Measurements from ENCODE around the gene RAP1A.
A peak's percentile ranks its signal among the peaks of the same experiment; 100 is the strongest.

Gene RAP1A

GRCh38 chr1:111619635-111620440, at the start of gene RAP1A:
TSS of gene RAP1A (plus strand) at chr1:111619789. CDS start at chr1:111691361, 71,572 bp downstream.
- DNase-seq, result peak; percentile 74 to 79

- no peak for DNase-seq
Measured at GRCh38 chr1:111569913-111570312, 49.7 kb upstream of the RAP1A start.

DNA sequence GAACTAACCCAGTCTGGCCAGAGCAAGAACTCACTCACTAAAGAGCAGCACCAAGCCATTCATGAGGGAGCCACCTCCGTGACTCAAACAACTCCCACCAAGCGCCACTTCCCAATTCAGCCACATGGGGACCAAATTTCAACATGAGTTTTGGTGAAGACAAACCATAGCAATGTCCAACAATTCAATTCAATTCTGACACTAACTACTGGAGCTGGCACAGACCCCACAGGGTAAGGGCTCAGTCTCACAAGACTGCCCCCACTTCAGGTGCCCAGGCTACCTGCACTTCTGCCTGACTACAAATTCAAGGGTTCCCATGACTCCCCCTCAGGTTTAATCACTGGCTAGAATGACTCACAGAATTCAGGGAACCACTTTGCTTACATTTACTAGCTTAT, 48.8 kb upstream of the RAP1A start:
- peak; percentile 2 to 33 for DNase-seq

DNA sequence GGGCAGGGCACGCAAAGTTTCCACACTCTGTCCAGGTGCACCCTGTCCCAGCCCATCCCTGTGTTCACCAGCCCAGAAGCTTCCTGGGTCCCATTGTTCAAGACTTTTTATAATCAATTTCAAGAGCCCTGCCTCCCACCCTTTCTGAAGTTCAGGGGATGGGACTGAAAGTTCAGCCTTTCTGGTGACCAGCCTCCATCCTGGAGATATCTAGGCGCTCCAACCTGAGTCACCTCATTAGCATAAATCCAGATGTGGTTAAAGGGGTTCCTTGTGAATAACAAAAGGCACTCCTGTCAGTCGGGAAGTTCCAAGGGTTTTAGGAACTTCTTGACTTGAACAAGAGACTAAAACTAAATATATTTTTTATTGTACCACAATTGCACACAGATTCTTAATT, 48.4 kb upstream of the RAP1A start:
- DNase-seq, result no peak

- no peak for DNase-seq
Measured at GRCh38 chr1:111571987-111572386, 47.6 kb upstream of the RAP1A start.

DNA sequence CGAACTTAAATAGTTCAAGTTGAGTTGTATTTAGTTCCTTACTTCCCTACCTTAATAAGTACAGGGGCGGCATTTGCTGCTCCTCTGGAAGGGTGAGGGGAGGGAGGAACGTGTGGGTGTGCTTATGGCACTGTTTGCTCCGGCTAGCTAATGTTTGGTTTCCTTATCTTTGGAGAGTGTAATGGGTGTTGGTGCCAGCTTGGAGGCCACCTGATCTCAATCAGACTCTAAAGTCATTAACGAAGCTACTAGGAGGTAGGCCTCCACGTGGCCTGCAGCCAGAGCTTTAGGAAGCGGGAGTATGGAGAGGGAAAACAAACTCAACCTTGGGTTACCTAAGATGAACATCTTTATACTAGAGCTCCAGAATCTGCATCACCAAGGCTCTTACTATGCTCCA, 43.0 kb upstream of the RAP1A start:
- DNase-seq, result no peak

- no peak for DNase-seq
Measured at GRCh38 chr1:111577814-111578213, 41.8 kb upstream of the RAP1A start.

GRCh38 chr1:111581166-111581565, 38.4 kb upstream of the RAP1A start:
- no peak for DNase-seq

DNA sequence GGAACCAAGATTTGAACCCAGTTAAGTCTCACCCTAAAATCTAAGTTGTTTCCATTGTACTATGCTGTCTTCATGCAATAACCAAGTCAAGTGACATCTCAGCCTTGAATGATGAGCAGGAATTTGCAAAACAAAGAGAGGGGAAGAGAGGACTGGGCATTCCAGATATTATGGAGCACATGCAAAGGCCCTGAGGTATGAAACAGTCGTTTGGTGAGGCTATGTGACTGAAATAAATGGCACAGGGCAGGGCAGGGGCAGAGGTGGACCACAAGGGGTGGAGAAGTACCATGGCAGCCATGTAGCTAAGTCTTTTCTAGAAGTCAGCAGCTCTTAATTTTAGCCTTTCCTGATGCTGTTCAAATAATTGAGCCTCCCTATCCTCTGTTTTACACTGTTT, 37.6 kb upstream of the RAP1A start:
- no peak for DNase-seq

DNA sequence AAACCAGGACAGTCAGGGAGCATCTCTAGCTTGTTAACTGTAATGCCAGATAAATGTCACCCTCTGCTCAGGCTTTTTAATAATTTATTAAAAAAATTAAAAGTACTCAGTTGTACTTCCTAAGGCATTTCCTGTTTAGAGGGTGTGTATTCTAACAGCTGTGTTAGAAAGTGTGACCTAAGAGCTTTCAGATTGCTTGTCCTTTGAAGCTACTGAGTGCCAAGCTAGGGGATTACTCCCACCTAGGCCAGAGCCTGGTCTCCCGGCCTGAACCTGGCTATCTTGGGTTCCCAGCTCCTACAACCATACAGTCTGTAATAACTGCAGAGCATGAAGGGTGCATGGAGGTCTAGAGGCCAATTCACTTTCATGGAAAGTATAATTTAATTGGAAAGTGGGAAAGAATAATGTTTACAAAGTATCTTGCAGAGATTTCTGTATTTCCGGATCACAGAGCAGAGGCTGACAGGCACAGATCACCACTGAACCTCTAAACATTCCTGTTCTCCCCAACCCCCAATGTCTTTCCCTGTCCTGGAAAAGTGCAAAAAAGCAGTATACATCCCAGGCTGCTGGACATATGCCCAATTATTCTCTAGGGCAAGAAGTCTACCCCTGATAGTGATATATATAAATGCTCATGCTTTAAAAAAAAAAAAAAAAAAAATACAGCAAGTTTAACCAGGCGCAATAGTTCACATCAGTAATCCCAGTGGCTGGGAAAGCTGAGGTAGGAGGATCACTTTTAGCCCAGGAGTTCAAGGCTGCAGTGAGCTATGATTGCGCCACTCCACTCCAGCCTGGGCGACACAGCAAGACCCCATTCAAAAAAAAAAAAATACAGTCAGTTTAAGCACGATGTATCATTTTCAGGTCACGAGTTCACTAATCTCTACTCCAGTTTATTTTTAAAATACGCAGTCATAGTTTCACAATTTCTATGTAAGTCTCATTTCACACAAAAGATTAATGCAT, 36.7 kb upstream of the RAP1A start:
- no peak for DNase-seq

GRCh38 chr1:111585447-111586086, 34.0 kb upstream of the RAP1A start:
- no peak for DNase-seq

DNA sequence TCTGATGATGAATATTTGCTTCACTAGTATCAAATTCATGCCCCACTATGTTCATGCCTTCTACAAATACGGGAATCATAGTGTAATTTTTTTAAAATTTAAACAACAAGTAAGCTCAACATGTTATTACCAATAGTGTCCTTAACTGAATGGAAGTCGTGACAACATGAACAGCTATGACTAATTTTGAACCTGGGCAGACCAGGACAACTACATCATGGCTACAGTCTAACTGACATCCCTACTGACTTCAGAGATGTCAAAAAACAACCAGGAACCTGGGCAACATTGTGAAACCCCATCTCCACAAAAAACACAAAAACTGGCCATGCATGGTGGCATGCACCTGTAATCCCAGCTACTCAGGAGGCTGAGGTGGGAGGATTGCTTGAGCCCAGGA, 33.5 kb upstream of the RAP1A start:
- no peak for DNase-seq

DNA sequence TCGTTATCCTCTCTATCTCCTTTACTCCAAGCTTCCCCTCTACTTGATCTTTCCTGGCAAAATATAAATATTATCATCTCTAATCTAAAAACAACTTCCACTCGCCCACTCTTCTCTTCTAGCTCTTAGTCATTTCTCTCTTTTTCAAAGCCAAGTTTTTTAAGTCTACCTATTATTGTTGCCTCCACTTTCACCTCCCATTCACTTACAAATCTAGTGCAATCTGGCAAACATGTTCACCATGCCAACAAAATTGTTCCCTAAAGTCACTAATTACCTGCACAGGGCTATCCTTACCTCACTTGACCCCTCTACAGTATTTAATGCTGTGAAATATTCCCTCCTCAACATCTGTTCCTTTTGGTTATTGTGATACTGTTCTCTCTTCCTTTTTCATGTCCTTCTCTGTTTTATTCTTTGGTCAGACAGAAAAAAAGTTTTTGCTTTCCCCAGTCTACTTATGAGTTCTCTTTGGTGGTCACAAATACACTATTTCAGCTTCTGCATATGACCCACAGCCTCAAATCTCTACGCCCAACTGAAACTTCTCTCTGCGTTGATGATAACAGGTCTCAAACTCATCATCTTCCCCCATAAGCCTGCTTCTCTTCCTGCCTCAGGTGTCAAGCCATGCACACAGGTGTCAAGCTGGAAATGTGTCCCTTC, 31.9 kb upstream of the RAP1A start:
- DNase-seq, result no peak

- no peak for DNase-seq
Measured at GRCh38 chr1:111591937-111592336, 27.7 kb upstream of the RAP1A start.

DNA sequence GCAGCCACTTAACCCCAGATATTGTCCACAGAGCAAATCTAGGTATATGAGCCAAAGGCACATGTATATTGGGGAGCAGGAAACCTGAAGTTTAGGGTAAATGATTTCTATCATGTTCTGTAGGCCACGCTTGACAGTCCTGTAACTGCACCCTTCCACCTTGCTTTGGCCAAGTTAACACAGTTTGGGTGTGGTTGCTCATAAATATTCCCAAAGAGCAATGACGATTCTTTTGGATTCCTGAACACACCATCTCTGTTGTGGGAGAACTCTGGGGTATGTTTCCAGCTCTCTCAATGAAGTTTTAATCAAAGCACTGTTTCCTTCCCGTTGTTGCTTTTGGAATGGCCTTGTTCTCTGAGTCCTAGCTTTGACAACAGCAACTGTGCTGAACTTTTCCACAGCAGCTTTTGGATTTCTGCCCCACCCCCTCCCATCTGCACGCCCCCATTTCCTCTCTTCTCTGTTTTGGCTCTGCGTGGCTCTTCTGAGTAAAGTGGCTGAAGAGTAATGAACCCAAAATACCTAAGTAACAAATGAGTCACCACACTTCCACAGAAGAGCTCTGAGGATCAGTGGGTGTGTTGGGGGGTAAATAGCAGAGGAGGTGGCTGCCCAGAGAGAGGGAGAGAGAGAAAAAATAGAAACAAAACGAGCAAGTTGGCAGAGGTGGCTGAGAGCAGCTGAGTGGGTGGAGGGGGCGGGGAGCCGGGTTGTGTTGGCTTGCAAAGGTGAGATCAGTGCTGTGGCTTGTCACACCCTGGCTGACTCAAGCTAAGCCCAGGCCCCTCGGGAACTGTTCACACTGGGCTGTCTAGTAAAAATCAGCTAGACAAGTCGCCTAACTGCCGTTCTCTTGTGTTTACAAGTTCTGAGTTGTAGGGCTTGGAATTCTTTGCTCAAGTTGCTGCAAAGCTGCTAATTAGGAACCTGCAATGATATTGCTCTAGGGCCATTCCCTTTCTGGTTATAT, 26.9 kb upstream of the RAP1A start:
- DNase-seq, result no peak

DNA sequence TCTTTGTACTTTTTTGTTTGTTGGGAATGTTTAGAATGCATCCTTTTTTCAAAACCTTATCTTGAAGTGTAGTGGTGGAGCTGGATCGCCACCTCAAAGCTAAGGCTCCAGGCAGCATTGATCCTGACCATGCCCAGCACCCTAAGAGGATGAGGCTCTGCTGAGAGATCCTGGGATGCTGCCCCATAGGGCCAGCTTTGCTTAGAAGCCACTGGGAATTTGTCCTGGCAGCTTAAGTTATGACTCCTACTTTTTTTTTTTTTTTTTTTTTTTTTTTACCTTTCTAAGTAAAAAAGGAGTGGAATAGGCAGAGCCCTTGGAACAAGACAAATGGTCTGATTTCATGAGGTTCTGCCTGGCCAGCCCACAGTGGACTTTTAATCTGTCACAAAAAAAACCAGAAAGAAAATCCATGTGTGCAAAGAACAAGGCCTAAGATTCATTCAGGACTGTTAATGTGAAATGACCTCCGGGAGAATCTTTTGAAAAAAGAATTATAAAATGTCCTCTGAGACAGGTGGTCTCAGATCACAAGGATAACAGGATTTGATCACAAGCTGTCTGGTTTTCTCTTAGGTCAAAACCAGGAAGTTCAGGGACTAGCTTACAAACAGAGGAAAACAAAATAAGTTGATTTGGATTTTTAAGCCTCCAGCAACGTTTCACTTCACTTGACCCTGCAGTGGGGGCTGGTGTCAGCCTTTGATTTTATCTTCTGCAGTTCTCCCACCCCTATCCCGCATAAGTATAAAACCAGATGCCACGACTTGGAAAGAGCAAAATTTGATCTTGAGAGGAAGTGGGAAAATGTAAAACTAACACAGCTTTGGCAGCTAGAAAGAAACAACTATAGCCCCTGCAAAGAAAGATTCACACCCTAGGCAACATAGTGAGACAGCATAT, 25.9 kb upstream of the RAP1A start:
- DNase-seq, result no peak

GRCh38 chr1:111594306-111594693, 25.3 kb upstream of the RAP1A start:
- DNase-seq, result no peak

DNA sequence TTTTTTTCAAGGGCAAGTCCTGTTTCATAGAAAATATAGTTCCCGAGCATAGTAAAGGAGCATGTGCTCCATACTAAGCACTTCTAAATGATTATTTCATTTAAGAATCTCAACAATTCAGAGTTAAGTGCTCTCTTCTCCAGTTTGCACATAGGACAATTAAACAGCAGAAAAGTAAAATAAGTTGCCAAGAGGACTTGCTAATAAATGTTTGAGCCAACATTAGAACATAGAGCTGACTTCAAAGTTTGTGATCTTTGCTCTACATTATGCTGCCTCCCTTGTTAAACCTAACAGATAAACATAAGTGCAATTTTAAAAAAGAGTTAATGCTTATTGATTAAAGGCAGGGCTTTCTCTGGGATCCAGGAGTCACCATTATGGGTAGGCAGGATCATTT, 23.8 kb upstream of the RAP1A start:
- DNase-seq, result no peak

GRCh38 chr1:111596499-111596898, 23.1 kb upstream of the RAP1A start:
- no peak for DNase-seq

GRCh38 chr1:111597426-111597825, 22.2 kb upstream of the RAP1A start:
- no peak for DNase-seq

DNA sequence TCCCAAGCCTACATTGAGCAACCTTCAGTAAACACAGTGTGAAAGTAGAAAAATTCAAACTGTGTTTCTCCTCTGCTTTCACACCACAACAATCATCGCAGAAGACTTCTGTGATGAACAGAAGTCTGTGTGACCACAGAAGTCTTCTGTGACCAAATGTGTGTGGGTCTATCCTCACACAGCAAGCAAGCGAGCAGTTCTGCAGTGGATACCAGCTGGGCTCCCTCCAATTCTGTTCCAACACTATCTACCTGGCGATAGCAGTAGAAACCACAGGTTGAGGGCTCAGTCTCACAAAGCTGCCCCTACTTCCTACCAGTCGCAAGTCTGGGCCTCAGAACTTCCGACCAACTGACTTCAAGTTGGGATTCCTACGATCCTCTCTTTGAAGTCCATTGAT, 21.0 kb upstream of the RAP1A start:
- no peak for DNase-seq

Measured in AML-193 (cell line).